Suppressor macrophage treated with lipopolysaccharide for 1 hour (primary cell): ENCODE measurements around the gene KLF18.
"Not testable (repeated sequence)": the region's sequence is repeated elsewhere in the genome, so short reads cannot be mapped to it uniquely, and the experiment has no call there.

Experiments
- DNase-seq, 3 donors: peaks; one replicate each; pipeline ENCODE4 v3.0.0-alpha.2; 2020 to 2022

The KLF18 gene

GRCh38 chr1:44141531-44141930, at the start of gene KLF18:
KLF18 (minus strand) TSS chr1:44141631; CDS start chr1:44141631, 0 bp downstream.
- no peak for DNase-seq

GRCh38 chr1:44174630-44175029, 33.2 kb upstream of the KLF18 start:
- DNase-seq, result no peak

- DNase-seq, result peak; percentile 5 to 20 (median 6)
These were observed 28.9 kb upstream of the KLF18 start for GRCh38 chr1:44170281-44170823.

- no peak for DNase-seq
These were observed 27.2 kb upstream of the KLF18 start for GRCh38 chr1:44168520-44169098.

GRCh38 chr1:44161546-44161945, 20.1 kb upstream of the KLF18 start:
- no peak for DNase-seq

- no peak for DNase-seq
These were observed 17.4 kb upstream of the KLF18 start for GRCh38 chr1:44158871-44159270.

- DNase-seq, result no peak
These were observed 16.5 kb upstream of the KLF18 start for GRCh38 chr1:44157903-44158302.

GRCh38 chr1:44154049-44154448, 12.6 kb upstream of the KLF18 start:
- no peak for DNase-seq

GRCh38 chr1:44152692-44153091, 11.3 kb upstream of the KLF18 start:
- no peak for DNase-seq

- no peak for DNase-seq
These were observed 10.4 kb upstream of the KLF18 start for GRCh38 chr1:44151808-44152207.

- no peak for DNase-seq
These were observed 9.9 kb upstream of the KLF18 start for GRCh38 chr1:44151332-44151731.

GRCh38 chr1:44147582-44147981, 6.2 kb upstream of the KLF18 start:
- DNase-seq, result no peak

- DNase-seq, result no peak
These were observed 5.3 kb upstream of the KLF18 start for GRCh38 chr1:44146536-44147361.

- no peak for DNase-seq
These were observed 3.7 kb upstream of the KLF18 start for GRCh38 chr1:44144962-44145756.

GRCh38 chr1:44139565-44139964, 1.9 kb downstream of the KLF18 start:
- DNase-seq, result not testable (repeated sequence)

- DNase-seq, result no peak
These were observed 3.2 kb downstream of the KLF18 start for GRCh38 chr1:44138239-44138638.

GRCh38 chr1:44135886-44136285, 5.5 kb downstream of the KLF18 start:
- DNase-seq, result no peak

- DNase-seq, result no peak
These were observed 7.1 kb downstream of the KLF18 start for GRCh38 chr1:44134071-44134920.

GRCh38 chr1:44131411-44131810, 10.0 kb downstream of the KLF18 start:
- DNase-seq, result no peak

GRCh38 chr1:44129616-44130500, 11.6 kb downstream of the KLF18 start:
- no peak for DNase-seq

- no peak for DNase-seq
These were observed 21.0 kb downstream of the KLF18 start for GRCh38 chr1:44120398-44120949.
